ENCODE measurements around the gene KLHDC7A. TPM values are rescaled to one million over a fixed set of nuclear protein-coding genes. Genes with fewer than 3 reads are reported as not detected.

KLHDC7A gene
- total RNA-seq, 3 donors from 2014 or later, result not detected

GRCh38 chr1:18511149-18511873, 30.6 kb downstream of the KLHDC7A start:
- Mint-ChIP-seq H3K4me1 (ENCODE audit: low read depth) (no peaks in the 10 kb centered on the region), H3K9me3 (peaks cover 26% of the 10 kb centered on the region), H3K27me3 (ENCODE audit: low read depth) (peaks cover 14% of the 10 kb centered on the region), H3K36me3 (ENCODE audit: insufficient read depth) (no peaks in the 10 kb centered on the region), H3K4me3 (no peak overlapping the region)
- ATAC-seq (no peak), DNase-seq (no peak)

DNA sequence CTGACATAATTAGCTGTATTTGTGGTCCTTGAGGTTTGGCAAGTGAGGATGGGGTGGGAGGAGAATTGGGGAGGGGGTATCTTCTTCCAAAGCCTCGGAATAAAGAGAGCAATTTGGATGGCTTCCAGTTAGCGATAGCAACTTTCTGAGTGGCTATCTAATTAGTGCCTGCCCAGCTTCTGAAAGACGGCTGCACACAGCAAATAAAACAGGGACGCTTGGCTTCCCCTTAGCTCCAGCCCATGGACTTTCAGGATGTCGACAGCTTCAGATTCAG, 31.1 kb downstream of the KLHDC7A start:
- DNase-seq, result no peak
- peaks cover 14% of the 10 kb centered on the region for H3K27me3 Mint-ChIP-seq (ENCODE audit: low read depth)
- H3K9me3 Mint-ChIP-seq, result peaks cover 21% of the 10 kb centered on the region
- H3K36me3 Mint-ChIP-seq (ENCODE audit: insufficient read depth), result no peaks in the 10 kb centered on the region
- ATAC-seq, result no peak
- H3K4me1 Mint-ChIP-seq (ENCODE audit: low read depth), result no peaks in the 10 kb centered on the region
- H3K4me3 Mint-ChIP-seq, result no peak overlapping the region

GRCh38 chr1:18512883-18513282, 32.2 kb downstream of the KLHDC7A start:
- no peak for DNase-seq
- H3K4me3 Mint-ChIP-seq, result no peak overlapping the region
- H3K36me3 Mint-ChIP-seq (ENCODE audit: insufficient read depth), result no peaks in the 10 kb centered on the region
- ATAC-seq, result no peak
- H3K27me3 Mint-ChIP-seq (ENCODE audit: low read depth), result peaks cover 14% of the 10 kb centered on the region
- H3K4me1 Mint-ChIP-seq (ENCODE audit: low read depth), result no peaks in the 10 kb centered on the region
- H3K9me3 Mint-ChIP-seq, result peaks cover 21% of the 10 kb centered on the region

DNA sequence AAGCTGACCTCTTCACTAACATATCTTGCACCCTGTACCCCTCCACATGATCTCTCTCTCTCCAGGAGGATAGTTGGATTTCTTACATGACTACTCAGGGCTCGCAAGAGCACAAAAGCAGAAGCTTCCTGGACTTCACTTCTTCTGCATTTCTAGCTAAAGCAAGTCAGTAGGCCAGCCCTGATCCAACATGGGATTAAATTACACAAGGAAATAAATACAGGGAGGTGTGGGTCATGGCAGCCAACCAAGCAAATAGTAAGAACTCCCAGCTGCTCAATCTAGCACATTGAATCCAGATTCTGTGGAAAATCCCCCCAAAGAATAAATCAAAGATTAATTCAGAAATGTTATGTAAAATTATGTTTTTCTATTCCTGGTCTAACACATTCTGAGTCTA, 33.3 kb downstream of the KLHDC7A start:
- Mint-ChIP-seq H3K4me1 (ENCODE audit: low read depth) (no peaks in the 10 kb centered on the region), H3K9me3 (peaks cover 26% of the 10 kb centered on the region), H3K4me3 (no peak overlapping the region)

DNA sequence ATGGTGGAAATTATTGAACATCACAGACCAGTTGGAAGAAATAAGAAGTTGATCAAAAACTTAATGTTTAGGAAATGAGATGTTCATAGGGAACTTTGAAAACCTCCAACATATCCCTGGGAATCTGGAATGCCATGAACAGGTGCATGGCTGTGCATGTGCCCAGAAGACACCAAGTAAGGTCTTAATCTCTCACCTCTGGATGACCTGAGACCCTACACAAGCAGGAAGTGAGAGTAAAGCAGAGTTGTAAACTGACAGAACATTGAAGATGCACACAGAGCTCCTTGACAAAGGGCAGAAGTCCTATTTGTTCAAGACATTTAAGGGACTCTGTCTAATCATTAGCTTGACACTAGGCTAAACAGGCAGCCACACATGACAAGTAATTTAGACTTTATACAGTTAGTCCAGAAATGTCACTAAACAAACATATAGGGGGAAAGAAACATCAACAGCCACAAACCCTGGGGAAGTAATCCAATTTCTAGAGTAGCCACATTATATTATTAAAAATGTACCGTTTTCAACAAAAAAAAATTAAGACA, 34.5 kb downstream of the KLHDC7A start:
- H3K4me1 Mint-ChIP-seq (ENCODE audit: low read depth), result no peaks in the 10 kb centered on the region
- H3K4me3 Mint-ChIP-seq, result no peak overlapping the region
- ATAC-seq (no peak), DNase-seq (no peak)
- H3K36me3 Mint-ChIP-seq (ENCODE audit: insufficient read depth), result no peaks in the 10 kb centered on the region
- H3K27me3 Mint-ChIP-seq (ENCODE audit: low read depth), result peaks cover 21% of the 10 kb centered on the region
- peaks cover 26% of the 10 kb centered on the region for H3K9me3 Mint-ChIP-seq

More for the DNA sequence above, 33.3 kb downstream of the KLHDC7A start:
- H3K27me3 Mint-ChIP-seq (ENCODE audit: low read depth), result peaks cover 19% of the 10 kb centered on the region
- no peak for DNase-seq
- no peak for ATAC-seq
- no peaks in the 10 kb centered on the region for H3K36me3 Mint-ChIP-seq (ENCODE audit: insufficient read depth)

DNA sequence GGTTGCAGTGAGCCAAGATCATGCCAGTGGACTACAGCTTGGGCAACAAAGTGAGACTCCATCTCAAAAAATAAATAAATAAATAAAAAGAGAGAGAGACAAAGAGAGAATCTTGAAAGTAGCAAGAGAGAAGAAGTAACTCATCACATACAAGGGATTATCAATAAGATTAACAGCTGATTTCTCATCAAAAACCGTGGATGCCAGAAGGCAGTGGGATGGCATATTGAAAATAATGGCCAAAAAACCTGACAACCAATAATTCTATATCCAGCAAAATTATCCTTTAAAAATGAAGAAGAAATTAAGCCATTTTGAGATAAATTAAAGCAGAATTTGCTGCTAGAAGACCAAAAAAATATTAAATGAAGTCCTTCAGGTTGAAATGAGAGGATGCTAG, 35.7 kb downstream of the KLHDC7A start:
- Mint-ChIP-seq H3K27me3 (ENCODE audit: low read depth) (peaks cover 16% of the 10 kb centered on the region), H3K36me3 (ENCODE audit: insufficient read depth) (no peaks in the 10 kb centered on the region), H3K4me3 (no peak overlapping the region), H3K4me1 (ENCODE audit: low read depth) (no peaks in the 10 kb centered on the region), H3K9me3 (peaks cover 26% of the 10 kb centered on the region)
- no peak for DNase-seq
- no peak for ATAC-seq

DNA sequence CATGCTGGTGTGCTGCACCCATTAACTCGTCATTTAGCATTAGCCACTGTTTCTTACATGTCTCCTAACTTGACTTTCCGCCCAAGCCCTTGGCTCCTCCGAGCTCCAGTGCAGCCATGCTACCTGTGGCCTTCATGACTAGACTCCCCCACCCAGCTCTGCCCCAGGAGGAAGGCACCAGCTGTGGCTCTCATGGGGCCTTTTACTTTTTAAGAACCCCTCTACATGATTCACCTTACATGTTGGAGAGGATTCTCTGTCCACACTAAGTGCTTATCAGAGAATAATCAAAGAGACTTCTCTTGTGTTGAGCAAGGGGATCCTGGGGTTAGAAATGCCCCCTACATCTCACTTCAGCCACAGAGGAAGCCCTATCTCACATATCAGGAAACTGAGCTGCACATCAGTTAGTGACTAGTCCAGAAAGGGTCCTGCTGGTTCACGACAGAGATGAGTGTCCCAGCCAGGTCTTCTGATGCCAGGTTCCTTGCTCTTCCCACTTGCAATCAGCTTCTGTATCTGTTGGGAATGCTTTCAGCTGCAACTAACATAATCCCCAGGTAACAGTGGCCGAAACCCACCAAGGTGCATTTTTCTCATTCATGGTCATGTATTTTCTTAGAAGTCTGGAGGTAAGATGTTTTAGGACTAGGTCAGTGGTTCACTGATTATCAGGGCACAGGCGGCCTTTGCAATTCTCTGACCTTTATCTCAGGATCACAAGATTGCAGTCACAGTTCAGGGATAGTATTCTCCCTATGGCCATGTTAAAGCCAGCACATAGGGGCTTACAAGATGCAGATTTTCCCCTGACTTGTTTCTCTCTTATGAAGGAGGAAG, 45.9 kb downstream of the KLHDC7A start:
- no peaks in the 10 kb centered on the region for H3K9me3 Mint-ChIP-seq
- H3K36me3 Mint-ChIP-seq (ENCODE audit: insufficient read depth), result no peaks in the 10 kb centered on the region
- no peak for ATAC-seq
- H3K27me3 Mint-ChIP-seq (ENCODE audit: low read depth), result peaks cover 23% of the 10 kb centered on the region
- no peak for DNase-seq
- H3K4me3 Mint-ChIP-seq, result no peak overlapping the region
- H3K4me1 Mint-ChIP-seq (ENCODE audit: low read depth), result no peaks in the 10 kb centered on the region

GRCh38 chr1:18527514-18527913, 46.8 kb downstream of the KLHDC7A start:
- H3K27me3 Mint-ChIP-seq (ENCODE audit: low read depth), result peaks cover 20% of the 10 kb centered on the region

GRCh38 chr1:18527921-18528320, 47.2 kb downstream of the KLHDC7A start:
- Mint-ChIP-seq H3K27me3 (ENCODE audit: low read depth) (peaks cover 21% of the 10 kb centered on the region), H3K36me3 (ENCODE audit: insufficient read depth) (no peaks in the 10 kb centered on the region), H3K9me3 (no peaks in the 10 kb centered on the region), H3K4me3 (no peak overlapping the region), H3K4me1 (ENCODE audit: low read depth) (no peaks in the 10 kb centered on the region)
- no peak for DNase-seq
- ATAC-seq, result no peak

More at GRCh38 chr1:18527514-18527913, 46.8 kb downstream of the KLHDC7A start:
- Mint-ChIP-seq H3K36me3 (ENCODE audit: insufficient read depth) (no peaks in the 10 kb centered on the region), H3K4me3 (no peak overlapping the region), H3K4me1 (ENCODE audit: low read depth) (no peaks in the 10 kb centered on the region), H3K9me3 (no peaks in the 10 kb centered on the region)
- ATAC-seq, result no peak
- DNase-seq, result no peak

DNA sequence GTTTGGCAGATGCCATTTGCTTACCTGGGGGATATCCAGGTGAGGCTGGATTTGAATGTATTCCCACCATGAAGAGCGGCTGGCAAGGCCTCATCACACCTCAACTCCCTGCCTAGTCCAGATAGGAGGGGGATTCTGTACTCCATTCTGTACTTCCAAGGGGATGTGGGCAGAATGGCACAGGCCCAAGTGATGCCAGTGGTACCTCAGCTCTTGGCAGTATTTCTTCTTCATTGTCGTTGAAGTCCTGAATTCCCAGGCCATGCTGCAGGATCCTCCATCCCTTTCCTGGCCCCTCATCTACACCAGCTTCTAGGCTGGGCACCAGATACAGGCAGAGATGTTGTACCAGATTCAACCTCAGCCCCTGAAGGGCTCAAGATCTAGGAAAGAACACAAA, 47.9 kb downstream of the KLHDC7A start:
- ATAC-seq, result no peak

GRCh38 chr1:18529714-18530113, 49.0 kb downstream of the KLHDC7A start:
- Mint-ChIP-seq H3K4me3 (no peak overlapping the region), H3K27me3 (ENCODE audit: low read depth) (peaks cover 28% of the 10 kb centered on the region), H3K36me3 (ENCODE audit: insufficient read depth) (no peaks in the 10 kb centered on the region), H3K9me3 (no peaks in the 10 kb centered on the region), H3K4me1 (ENCODE audit: low read depth) (no peaks in the 10 kb centered on the region)
- DNase-seq (no peak), ATAC-seq (no peak)

More for the DNA sequence above, 47.9 kb downstream of the KLHDC7A start:
- H3K9me3 Mint-ChIP-seq, result no peaks in the 10 kb centered on the region
- peaks cover 25% of the 10 kb centered on the region for H3K27me3 Mint-ChIP-seq (ENCODE audit: low read depth)
- H3K36me3 Mint-ChIP-seq (ENCODE audit: insufficient read depth), result no peaks in the 10 kb centered on the region
- no peak for DNase-seq
- H3K4me3 Mint-ChIP-seq, result no peak overlapping the region
- H3K4me1 Mint-ChIP-seq (ENCODE audit: low read depth), result no peaks in the 10 kb centered on the region

GRCh38 chr1:18530587-18531502, 50.1 kb downstream of the KLHDC7A start:
- Mint-ChIP-seq H3K4me3 (no peak overlapping the region), H3K27me3 (ENCODE audit: low read depth) (peaks cover 30% of the 10 kb centered on the region), H3K36me3 (ENCODE audit: insufficient read depth) (no peaks in the 10 kb centered on the region), H3K9me3 (no peaks in the 10 kb centered on the region), H3K4me1 (ENCODE audit: low read depth) (no peaks in the 10 kb centered on the region)
- no peak for DNase-seq
- no peak for ATAC-seq

DNA sequence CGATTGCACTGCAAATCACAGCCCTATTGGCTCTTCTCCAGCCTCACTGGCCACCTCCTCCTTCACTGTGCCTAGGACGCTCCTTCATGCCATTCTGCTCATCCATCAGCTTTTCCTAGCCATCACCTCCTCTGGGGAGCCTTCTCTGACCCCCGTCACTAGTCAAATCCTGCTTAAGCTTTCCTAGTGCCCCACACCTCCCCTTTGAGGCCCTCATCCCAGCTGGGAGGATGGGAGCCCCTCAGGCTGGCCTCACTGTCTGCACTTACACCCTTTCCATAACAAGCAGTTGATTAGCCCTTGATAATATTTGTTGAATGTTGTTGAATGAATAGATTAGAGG, 50.7 kb downstream of the KLHDC7A start:
- ATAC-seq, result no peak
- H3K9me3 Mint-ChIP-seq, result no peaks in the 10 kb centered on the region

More for the DNA sequence above, 50.7 kb downstream of the KLHDC7A start:
- no peak for DNase-seq
- Mint-ChIP-seq H3K27me3 (ENCODE audit: low read depth) (peaks cover 31% of the 10 kb centered on the region), H3K4me3 (no peak overlapping the region), H3K36me3 (ENCODE audit: insufficient read depth) (no peaks in the 10 kb centered on the region), H3K4me1 (ENCODE audit: low read depth) (no peaks in the 10 kb centered on the region)
